Ishikawa (cell line): ENCODE data around the gene SERPINB7.

Source experiments
- EP300 ChIP-seq: IDR thresholded peaks from 2 replicates; pipeline ENCODE4 v1.6.1; 2012; ENCODE audit warnings: borderline replicate concordance
- MAX ChIP-seq: IDR thresholded peaks from 2 replicates; pipeline ENCODE4 v1.6.1; 2012
- RAD21 ChIP-seq: IDR thresholded peaks from 2 replicates; pipeline ENCODE4 v1.6.1; 2012; ENCODE audit warnings: low read depth
- REST ChIP-seq: IDR thresholded peaks from 2 replicates; pipeline ENCODE4 v1.6.1; 2012; ENCODE audit warnings: low read depth, mild to moderate bottlenecking
- TAF1 ChIP-seq: IDR thresholded peaks from 2 replicates; pipeline ENCODE4 v1.6.1; 2012; ENCODE audit warnings: low read depth, mild to moderate bottlenecking
- ZBTB7A ChIP-seq: IDR thresholded peaks from 2 replicates; pipeline ENCODE4 v1.6.1; 2012; ENCODE audit warnings: low read depth

- TF ChIP-seq RAD21, result no peak
- no peak for TF ChIP-seq MAX
- TF ChIP-seq EP300, result no peak
- TF ChIP-seq REST, result no peak
- no peak for TF ChIP-seq ZBTB7A
- no peak for TF ChIP-seq TAF1
These were observed 57.3 kb downstream of the SERPINB7 start for GRCh38 chr18:63832470-63832869.
